Measurements from ENCODE around the gene NUDT21. TPM values are rescaled to one million over a fixed set of nuclear protein-coding genes. Genes with fewer than 3 reads are reported as not detected.

NUDT21 gene
- total RNA-seq, 1 donor from 2014 or later = 141 TPM

- Mint-ChIP-seq H3K36me3 (peaks cover 17% of the 10 kb centered on the region), H3K4me1 (peaks cover 28% of the 10 kb centered on the region), H3K4me3 (no peak overlapping the region), H3K27ac (no peak overlapping the region), H3K27me3 (ENCODE audit: low read depth) (no peaks in the 10 kb centered on the region), H3K9me3 (no peaks in the 10 kb centered on the region)
- TF ChIP-seq, protein P1, sequence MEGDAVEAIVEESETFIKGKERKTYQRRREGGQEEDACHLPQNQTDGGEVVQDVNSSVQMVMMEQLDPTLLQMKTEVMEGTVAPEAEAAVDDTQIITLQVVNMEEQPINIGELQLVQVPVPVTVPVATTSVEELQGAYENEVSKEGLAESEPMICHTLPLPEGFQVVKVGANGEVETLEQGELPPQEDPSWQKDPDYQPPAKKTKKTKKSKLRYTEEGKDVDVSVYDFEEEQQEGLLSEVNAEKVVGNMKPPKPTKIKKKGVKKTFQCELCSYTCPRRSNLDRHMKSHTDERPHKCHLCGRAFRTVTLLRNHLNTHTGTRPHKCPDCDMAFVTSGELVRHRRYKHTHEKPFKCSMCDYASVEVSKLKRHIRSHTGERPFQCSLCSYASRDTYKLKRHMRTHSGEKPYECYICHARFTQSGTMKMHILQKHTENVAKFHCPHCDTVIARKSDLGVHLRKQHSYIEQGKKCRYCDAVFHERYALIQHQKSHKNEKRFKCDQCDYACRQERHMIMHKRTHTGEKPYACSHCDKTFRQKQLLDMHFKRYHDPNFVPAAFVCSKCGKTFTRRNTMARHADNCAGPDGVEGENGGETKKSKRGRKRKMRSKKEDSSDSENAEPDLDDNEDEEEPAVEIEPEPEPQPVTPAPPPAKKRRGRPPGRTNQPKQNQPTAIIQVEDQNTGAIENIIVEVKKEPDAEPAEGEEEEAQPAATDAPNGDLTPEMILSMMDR (IDR thresholded peaks at IDR 0.05; ENCODE audit: unreplicated experiment) = no peak
- no peak for DNase-seq (ENCODE audit: low spot score in 2 of 2, unreplicated experiment in 2 of 2)
Measured at GRCh38 chr16:56447286-56447685, 3.8 kb downstream of the NUDT21 start.

- TF ChIP-seq, protein P1 (IDR thresholded peaks at IDR 0.05; ENCODE audit: unreplicated experiment) = no peak
- Mint-ChIP-seq H3K27ac (no peak overlapping the region), H3K27me3 (ENCODE audit: low read depth) (no peaks in the 10 kb centered on the region), H3K4me1 (no peaks in the 10 kb centered on the region), H3K9me3 (no peaks in the 10 kb centered on the region), H3K36me3 (peaks cover 31% of the 10 kb centered on the region), H3K4me3 (no peak overlapping the region)
- no peak for DNase-seq (ENCODE audit: low spot score in 2 of 2, unreplicated experiment in 2 of 2)
Measured at GRCh38 chr16:56438038-56438437, 13.1 kb downstream of the NUDT21 start.

GRCh38 chr16:56436258-56436657, 14.9 kb downstream of the NUDT21 start:
- no peak overlapping the region for H3K27ac Mint-ChIP-seq
- no peaks in the 10 kb centered on the region for H3K9me3 Mint-ChIP-seq
- H3K4me1 Mint-ChIP-seq = no peaks in the 10 kb centered on the region
- H3K27me3 Mint-ChIP-seq (ENCODE audit: low read depth) = no peaks in the 10 kb centered on the region
- H3K36me3 Mint-ChIP-seq = peaks cover 21% of the 10 kb centered on the region
- H3K4me3 Mint-ChIP-seq = no peak overlapping the region
- TF ChIP-seq, protein P1 (IDR thresholded peaks at IDR 0.05; ENCODE audit: unreplicated experiment) = no peak
- DNase-seq (ENCODE audit: low spot score in 2 of 2, unreplicated experiment in 2 of 2) = no peak

DNA sequence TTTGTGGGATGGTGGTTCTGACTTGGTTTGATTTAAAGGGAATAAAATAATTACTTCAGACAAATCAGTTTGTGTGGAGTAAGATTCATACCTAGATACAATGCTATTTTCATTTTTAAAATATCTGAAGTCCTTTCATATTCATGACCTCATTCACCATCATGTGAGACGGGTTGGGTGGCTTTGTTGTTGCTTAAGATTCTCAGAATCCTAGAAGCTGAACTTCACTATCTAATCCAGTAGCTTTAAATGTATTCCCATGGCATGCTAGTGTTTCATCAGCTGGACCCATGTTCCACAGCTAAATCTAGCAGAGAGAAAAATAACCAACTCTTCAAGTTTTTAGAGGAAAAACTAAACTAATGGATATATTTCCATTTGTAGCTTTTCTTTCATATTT, 23.0 kb downstream of the NUDT21 start:
- H3K4me1 Mint-ChIP-seq = peaks cover 13% of the 10 kb centered on the region
- no peaks in the 10 kb centered on the region for H3K9me3 Mint-ChIP-seq
- H3K4me3 Mint-ChIP-seq = no peak overlapping the region
- H3K36me3 Mint-ChIP-seq = peaks cover 9% of the 10 kb centered on the region
- TF ChIP-seq, protein P1 (IDR thresholded peaks at IDR 0.05; ENCODE audit: unreplicated experiment) = no peak
- no peak overlapping the region for H3K27ac Mint-ChIP-seq
- H3K27me3 Mint-ChIP-seq (ENCODE audit: low read depth) = no peaks in the 10 kb centered on the region
- no peak for DNase-seq (ENCODE audit: low spot score in 2 of 2, unreplicated experiment in 2 of 2)

- peak overlapping the region; percentile 62 for H3K4me3 Mint-ChIP-seq
- H3K27ac Mint-ChIP-seq = no peak overlapping the region
Measured at GRCh38 chr16:56426585-56426984, 24.5 kb downstream of the NUDT21 start.

More at GRCh38 chr16:56426585-56426984, 24.5 kb downstream of the NUDT21 start:
- Mint-ChIP-seq H3K4me1 (peaks cover 25% of the 10 kb centered on the region), H3K9me3 (no peaks in the 10 kb centered on the region), H3K27me3 (ENCODE audit: low read depth) (no peaks in the 10 kb centered on the region), H3K36me3 (peaks cover 4% of the 10 kb centered on the region)
- TF ChIP-seq, protein P1 (IDR thresholded peaks at IDR 0.05; ENCODE audit: unreplicated experiment) = no peak
- no peak for DNase-seq (ENCODE audit: low spot score in 2 of 2, unreplicated experiment in 2 of 2)

All from mesothelial cell of epicardium (in vitro differentiated cells).